Smooth muscle cell (in vitro differentiated cells): ENCODE measurements around the gene WLS. TPM values are rescaled to one million over a fixed set of nuclear protein-coding genes. Genes with fewer than 3 reads are reported as not detected.

Experiments
- DNase-seq: peaks from one replicate; lab custom pipeline; 2025; ENCODE audit not compliant: unreplicated experiment; lab: John Stamatoyannopoulos, UW
- H2AFZ ChIP-seq: fragments of 200-600 bp; sonication (generic); 2 replicates; pipeline ENCODE4 v1.6.0; 2016; ENCODE audit warnings: antibody characterized with exemption, low read depth, mild to moderate bottlenecking
- H3F3A ChIP-seq: fragments of 200-600 bp; sonication (generic); 2 replicates; pipeline ENCODE4 v1.6.0; 2017; ENCODE audit warnings: antibody characterized with exemption, low read depth
- H3K27ac ChIP-seq: fragments of 200-600 bp; sonication (generic); 2 replicates; pipeline ENCODE4 v1.5.1; 2016; ENCODE audit warnings: low read depth, mild to moderate bottlenecking
- H3K27me3 ChIP-seq: fragments of 200-600 bp; sonication (generic); 2 replicates; pipeline ENCODE4 v1.6.1; 2016; ENCODE audit warnings: low read depth, mild to moderate bottlenecking
- H3K36me3 ChIP-seq: fragments of 200-600 bp; sonication (generic); 2 replicates; pipeline ENCODE4 v1.5.1; 2016; ENCODE audit warnings: low read depth
- H3K4me1 ChIP-seq: fragments of 200-600 bp; sonication (generic); 2 replicates; pipeline ENCODE4 v1.5.1; 2016; ENCODE audit warnings: low read depth
- H3K4me2 ChIP-seq: fragments of 200-600 bp; sonication (generic); 2 replicates; pipeline ENCODE4 v1.6.0; 2016; ENCODE audit warnings: mild to moderate bottlenecking
- H3K4me3 ChIP-seq: fragments of 200-600 bp; sonication (generic); 2 replicates; pipeline ENCODE4 v1.5.1; 2016; ENCODE audit warnings: mild to moderate bottlenecking
- H3K79me2 ChIP-seq: fragments of 200-600 bp; sonication (generic); 2 replicates; pipeline ENCODE4 v1.6.0; 2016; ENCODE audit warnings: low read depth, mild to moderate bottlenecking
- H3K9ac ChIP-seq: fragments of 200-600 bp; sonication (generic); 2 replicates; pipeline ENCODE4 v1.6.0; 2016; ENCODE audit warnings: low read depth
- H3K9me3 ChIP-seq: fragments of 200-600 bp; sonication (generic); replicated peaks from 2 replicates; pipeline ENCODE4 v1.5.1; 2016; ENCODE audit warnings: low read depth
- H4K20me1 ChIP-seq: fragments of 200-600 bp; sonication (generic); 2 replicates; pipeline ENCODE4 v1.6.0; 2016; ENCODE audit warnings: low read depth
- WGBS: methylation state at CpG from one replicate; pipeline ENCODE4 v1.1.7; 2016; ENCODE audit warnings: low lambda C conversion rate; 5-methylcytosine and 5-hydroxymethylcytosine counted together
- polyA plus RNA-seq: library from polyadenylated mRNA; unstranded; fragments of >200 nt; fragmentation: Nextera tagmentation; extraction: Ambion mirVana; gene quantifications from 2 replicates; pipeline ENCODE4 v1.2.1, GENCODE V29; 2016
- total RNA-seq: library from RNA; depleted of rRNA; stranded (reverse); fragments of >200 nt; gene quantifications from 2 replicates; pipeline ENCODE4 v1.2.3, GENCODE V29; 2014
- TF ChIP-seq, protein P1 (sequence below): fragments of 200-600 bp; sonication (generic); IDR thresholded peaks from 2 replicates; pipeline ENCODE4 v1.5.1; 2017; ENCODE audit warnings: borderline replicate concordance, mild to moderate bottlenecking, antibody characterized with exemption; ENCODE audit not compliant: insufficient read depth, poor library complexity, severe bottlenecking

WLS gene
- total and polyA plus RNA-seq, 2 experiments from 2014 or later = 58.1 to 112 TPM

DNA sequence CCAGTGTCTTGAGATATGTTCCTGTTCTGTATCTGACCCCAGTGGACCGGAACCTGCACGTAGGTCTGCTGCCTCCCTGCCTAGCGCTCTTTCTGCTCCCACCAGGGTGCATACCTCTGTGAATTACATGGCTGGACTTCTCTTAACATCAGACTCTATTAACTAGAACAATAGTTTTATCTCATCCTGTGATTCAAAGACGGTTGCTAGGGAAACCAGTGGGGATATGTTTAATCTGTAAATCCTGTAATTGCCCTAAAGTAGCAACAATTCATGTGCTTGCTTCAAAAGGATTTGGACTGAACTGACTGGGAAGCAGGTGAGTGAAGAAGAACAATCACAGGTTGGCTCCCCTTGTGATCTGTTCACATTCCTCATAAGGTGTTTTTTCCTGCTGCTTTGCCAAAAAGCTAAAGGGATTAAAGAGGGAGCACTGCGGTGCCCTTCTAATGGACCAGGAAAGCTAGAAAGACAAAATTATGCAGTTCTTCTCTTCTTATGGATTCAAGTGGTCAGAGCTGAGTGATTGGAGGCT is 129.2 kb downstream of the WLS start:
- Histone ChIP-seq H3K4me1 (peaks cover 6% of the 10 kb centered on the region), H3K27ac (no peak overlapping the region), H3K9ac (no peak overlapping the region), H3K27me3 (no peaks in the 10 kb centered on the region), H3F3A (no peaks in the 10 kb centered on the region), H3K36me3 (no peaks in the 10 kb centered on the region), H3K4me2 (no peak overlapping the region), H2AFZ (no peak overlapping the region), H3K4me3 (no peak overlapping the region), H4K20me1 (no peaks in the 10 kb centered on the region), H3K79me2 (no peaks in the 10 kb centered on the region), H3K9me3 (no peaks in the 10 kb centered on the region)
- TF ChIP-seq, protein P1, sequence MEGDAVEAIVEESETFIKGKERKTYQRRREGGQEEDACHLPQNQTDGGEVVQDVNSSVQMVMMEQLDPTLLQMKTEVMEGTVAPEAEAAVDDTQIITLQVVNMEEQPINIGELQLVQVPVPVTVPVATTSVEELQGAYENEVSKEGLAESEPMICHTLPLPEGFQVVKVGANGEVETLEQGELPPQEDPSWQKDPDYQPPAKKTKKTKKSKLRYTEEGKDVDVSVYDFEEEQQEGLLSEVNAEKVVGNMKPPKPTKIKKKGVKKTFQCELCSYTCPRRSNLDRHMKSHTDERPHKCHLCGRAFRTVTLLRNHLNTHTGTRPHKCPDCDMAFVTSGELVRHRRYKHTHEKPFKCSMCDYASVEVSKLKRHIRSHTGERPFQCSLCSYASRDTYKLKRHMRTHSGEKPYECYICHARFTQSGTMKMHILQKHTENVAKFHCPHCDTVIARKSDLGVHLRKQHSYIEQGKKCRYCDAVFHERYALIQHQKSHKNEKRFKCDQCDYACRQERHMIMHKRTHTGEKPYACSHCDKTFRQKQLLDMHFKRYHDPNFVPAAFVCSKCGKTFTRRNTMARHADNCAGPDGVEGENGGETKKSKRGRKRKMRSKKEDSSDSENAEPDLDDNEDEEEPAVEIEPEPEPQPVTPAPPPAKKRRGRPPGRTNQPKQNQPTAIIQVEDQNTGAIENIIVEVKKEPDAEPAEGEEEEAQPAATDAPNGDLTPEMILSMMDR = no peak
- 92% methylated on average over 5 of the region's 5 CpGs for WGBS
- no peak for DNase-seq

DNA sequence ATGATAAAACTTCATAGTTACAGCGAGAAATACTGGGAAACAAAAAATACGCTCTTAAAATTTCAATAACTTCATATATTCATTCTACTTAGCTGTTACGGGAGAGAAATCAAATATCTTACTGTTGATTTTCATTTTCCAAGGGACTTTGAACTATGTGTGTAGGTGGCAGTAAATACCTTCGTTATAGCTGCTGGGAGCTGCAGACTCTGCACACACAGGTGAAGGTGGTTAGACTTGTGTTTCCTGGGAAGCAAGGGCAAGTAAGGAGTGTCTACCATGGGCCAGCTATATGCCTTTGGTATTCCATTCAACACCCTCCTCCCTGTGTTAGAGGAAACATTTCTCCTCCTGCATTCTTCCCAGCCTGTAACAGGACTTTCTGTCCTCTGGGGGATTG is 130.5 kb downstream of the WLS start:
- no peak for DNase-seq
- Histone ChIP-seq H3K36me3 (no peaks in the 10 kb centered on the region), H3K4me3 (no peak overlapping the region), H3K27me3 (no peaks in the 10 kb centered on the region), H3K27ac (no peak overlapping the region), H4K20me1 (no peaks in the 10 kb centered on the region), H3K9ac (no peak overlapping the region), H2AFZ (no peak overlapping the region), H3K4me1 (peaks cover 6% of the 10 kb centered on the region), H3F3A (no peaks in the 10 kb centered on the region), H3K4me2 (no peak overlapping the region), H3K79me2 (no peaks in the 10 kb centered on the region), H3K9me3 (no peaks in the 10 kb centered on the region)
- WGBS = 98% methylated on average over 4 of the region's 4 CpGs
- TF ChIP-seq, protein P1 = no peak

DNA sequence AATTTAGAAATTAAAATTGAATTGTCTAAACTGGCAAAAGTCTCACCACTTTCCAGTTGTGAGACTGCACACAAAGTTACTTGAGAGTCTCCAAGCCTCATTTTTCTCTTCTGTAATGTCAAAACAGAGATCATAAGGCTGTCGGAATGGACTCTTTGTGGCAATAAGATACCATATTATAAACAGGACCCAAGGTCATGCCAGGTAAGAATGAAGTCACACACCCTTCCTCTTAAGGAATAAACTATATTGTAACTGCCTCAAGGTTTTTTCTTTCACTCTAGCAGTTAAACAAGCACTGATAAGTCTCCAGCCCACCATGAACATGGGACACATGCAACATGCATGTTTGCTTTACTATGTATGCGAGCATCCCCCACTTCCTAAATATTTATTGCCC is 131.8 kb downstream of the WLS start:
- H3K4me1 ChIP-seq = peaks cover 6% of the 10 kb centered on the region
- no peak overlapping the region for H2AFZ ChIP-seq
- H3K27me3 ChIP-seq = no peaks in the 10 kb centered on the region
- no peaks in the 10 kb centered on the region for H3K36me3 ChIP-seq
- H3K27ac ChIP-seq = no peak overlapping the region
- no peak for DNase-seq
- 95% methylated on average over 2 of the region's 2 CpGs for WGBS
- H3K9me3 ChIP-seq = no peaks in the 10 kb centered on the region
- no peaks in the 10 kb centered on the region for H3F3A ChIP-seq
- no peak overlapping the region for H3K4me3 ChIP-seq
- TF ChIP-seq, protein P1 = no peak
- H3K9ac ChIP-seq = no peak overlapping the region
- no peaks in the 10 kb centered on the region for H4K20me1 ChIP-seq
- H3K4me2 ChIP-seq = no peak overlapping the region
- H3K79me2 ChIP-seq = no peaks in the 10 kb centered on the region

DNA sequence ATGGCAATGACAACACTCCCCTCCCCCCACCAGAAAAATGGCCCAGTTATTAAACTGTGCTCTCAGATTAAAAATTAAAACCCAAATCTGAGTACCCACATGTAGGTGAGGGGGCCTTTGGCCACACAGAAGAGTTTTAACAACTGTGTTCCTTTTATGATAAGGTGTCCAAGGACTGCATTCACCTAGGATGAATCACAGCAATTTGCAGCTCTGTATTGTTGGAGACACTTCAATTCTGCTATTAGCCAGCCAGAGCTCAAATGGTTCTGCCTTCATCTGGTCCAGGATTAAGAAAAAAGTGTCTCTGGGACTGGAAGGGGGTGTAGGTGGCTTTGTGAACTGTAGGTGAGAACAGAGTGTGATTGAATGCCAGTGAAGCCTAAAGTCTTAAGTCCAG is 138.6 kb downstream of the WLS start:
- Histone ChIP-seq H3K36me3 (no peaks in the 10 kb centered on the region), H3K9ac (no peak overlapping the region), H3K4me1 (no peaks in the 10 kb centered on the region), H3K27me3 (no peaks in the 10 kb centered on the region), H3K9me3 (no peaks in the 10 kb centered on the region), H3F3A (no peaks in the 10 kb centered on the region), H2AFZ (no peak overlapping the region), H3K27ac (no peak overlapping the region), H3K4me2 (no peak overlapping the region), H3K4me3 (no peak overlapping the region), H3K79me2 (no peaks in the 10 kb centered on the region), H4K20me1 (no peaks in the 10 kb centered on the region)
- no peak for DNase-seq
- TF ChIP-seq, protein P1 = no peak
